ENCODE results near the gene ANKIB1. TPM values are rescaled to one million over a fixed set of nuclear protein-coding genes. Genes with fewer than 3 reads are reported as not detected.
A peak's percentile ranks its signal among the peaks of the same experiment; 100 is the strongest.

ANKIB1 gene
- total and polyA plus RNA-seq, 9 of the 15 experiments (the other 6 are each of a cell fraction or from before 2014, with no cell fraction given): 5.9 to 25.2 (median 16.1) TPM

GRCh38 chr7:92245487-92246359 is at the start of gene ANKIB1, which contains the start of gene KRIT1 (continued):
- TF ChIP-seq, protein P1, sequence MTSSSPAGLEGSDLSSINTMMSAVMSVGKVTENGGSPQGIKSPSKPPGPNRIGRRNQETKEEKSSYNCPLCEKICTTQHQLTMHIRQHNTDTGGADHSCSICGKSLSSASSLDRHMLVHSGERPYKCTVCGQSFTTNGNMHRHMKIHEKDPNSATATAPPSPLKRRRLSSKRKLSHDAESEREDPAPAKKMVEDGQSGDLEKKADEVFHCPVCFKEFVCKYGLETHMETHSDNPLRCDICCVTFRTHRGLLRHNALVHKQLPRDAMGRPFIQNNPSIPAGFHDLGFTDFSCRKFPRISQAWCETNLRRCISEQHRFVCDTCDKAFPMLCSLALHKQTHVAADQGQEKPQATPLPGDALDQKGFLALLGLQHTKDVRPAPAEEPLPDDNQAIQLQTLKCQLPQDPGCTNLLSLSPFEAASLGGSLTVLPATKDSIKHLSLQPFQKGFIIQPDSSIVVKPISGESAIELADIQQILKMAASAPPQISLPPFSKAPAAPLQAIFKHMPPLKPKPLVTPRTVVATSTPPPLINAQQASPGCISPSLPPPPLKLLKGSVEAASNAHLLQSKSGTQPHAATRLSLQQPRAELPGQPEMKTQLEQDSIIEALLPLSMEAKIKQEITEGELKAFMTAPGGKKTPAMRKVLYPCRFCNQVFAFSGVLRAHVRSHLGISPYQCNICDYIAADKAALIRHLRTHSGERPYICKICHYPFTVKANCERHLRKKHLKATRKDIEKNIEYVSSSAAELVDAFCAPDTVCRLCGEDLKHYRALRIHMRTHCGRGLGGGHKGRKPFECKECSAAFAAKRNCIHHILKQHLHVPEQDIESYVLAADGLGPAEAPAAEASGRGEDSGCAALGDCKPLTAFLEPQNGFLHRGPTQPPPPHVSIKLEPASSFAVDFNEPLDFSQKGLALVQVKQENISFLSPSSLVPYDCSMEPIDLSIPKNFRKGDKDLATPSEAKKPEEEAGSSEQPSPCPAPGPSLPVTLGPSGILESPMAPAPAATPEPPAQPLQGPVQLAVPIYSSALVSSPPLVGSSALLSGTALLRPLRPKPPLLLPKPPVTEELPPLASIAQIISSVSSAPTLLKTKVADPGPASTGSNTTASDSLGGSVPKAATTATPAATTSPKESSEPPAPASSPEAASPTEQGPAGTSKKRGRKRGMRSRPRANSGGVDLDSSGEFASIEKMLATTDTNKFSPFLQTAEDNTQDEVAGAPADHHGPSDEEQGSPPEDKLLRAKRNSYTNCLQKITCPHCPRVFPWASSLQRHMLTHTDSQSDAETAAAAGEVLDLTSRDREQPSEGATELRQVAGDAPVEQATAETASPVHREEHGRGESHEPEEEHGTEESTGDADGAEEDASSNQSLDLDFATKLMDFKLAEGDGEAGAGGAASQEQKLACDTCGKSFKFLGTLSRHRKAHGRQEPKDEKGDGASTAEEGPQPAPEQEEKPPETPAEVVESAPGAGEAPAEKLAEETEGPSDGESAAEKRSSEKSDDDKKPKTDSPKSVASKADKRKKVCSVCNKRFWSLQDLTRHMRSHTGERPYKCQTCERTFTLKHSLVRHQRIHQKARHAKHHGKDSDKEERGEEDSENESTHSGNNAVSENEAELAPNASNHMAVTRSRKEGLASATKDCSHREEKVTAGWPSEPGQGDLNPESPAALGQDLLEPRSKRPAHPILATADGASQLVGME (CRISPR knock-in tag; IDR thresholded peaks at IDR 0.05): no peak
- TF ChIP-seq RNF2 (IDR thresholded peaks at IDR 0.05): 0 out of 2 replicates have a peak, but pooled peaks have one; percentile 19
- TF ChIP-seq, protein P2, sequence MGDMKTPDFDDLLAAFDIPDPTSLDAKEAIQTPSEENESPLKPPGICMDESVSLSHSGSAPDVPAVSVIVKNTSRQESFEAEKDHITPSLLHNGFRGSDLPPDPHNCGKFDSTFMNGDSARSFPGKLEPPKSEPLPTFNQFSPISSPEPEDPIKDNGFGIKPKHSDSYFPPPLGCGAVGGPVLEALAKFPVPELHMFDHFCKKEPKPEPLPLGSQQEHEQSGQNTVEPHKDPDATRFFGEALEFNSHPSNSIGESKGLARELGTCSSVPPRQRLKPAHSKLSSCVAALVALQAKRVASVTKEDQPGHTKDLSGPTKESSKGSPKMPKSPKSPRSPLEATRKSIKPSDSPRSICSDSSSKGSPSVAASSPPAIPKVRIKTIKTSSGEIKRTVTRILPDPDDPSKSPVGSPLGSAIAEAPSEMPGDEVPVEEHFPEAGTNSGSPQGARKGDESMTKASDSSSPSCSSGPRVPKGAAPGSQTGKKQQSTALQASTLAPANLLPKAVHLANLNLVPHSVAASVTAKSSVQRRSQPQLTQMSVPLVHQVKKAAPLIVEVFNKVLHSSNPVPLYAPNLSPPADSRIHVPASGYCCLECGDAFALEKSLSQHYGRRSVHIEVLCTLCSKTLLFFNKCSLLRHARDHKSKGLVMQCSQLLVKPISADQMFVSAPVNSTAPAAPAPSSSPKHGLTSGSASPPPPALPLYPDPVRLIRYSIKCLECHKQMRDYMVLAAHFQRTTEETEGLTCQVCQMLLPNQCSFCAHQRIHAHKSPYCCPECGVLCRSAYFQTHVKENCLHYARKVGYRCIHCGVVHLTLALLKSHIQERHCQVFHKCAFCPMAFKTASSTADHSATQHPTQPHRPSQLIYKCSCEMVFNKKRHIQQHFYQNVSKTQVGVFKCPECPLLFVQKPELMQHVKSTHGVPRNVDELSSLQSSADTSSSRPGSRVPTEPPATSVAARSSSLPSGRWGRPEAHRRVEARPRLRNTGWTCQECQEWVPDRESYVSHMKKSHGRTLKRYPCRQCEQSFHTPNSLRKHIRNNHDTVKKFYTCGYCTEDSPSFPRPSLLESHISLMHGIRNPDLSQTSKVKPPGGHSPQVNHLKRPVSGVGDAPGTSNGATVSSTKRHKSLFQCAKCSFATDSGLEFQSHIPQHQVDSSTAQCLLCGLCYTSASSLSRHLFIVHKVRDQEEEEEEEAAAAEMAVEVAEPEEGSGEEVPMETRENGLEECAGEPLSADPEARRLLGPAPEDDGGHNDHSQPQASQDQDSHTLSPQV (IDR thresholded peaks at IDR 0.05): peak; percentile 70; the same call in 1 of the 2 replicates
- TF ChIP-seq C11orf30 (IDR thresholded peaks at IDR 0.05; ENCODE audit: low read depth): peak; percentile 90
- TF ChIP-seq ZKSCAN1 (IDR thresholded peaks at IDR 0.05; ENCODE audit: low read depth, low read length): no peak; the same call in 1 of the 2 replicates
- no peak for TF ChIP-seq PTRF (tag; IDR thresholded peaks at IDR 0.05)
- peak; percentile 73 for TF ChIP-seq NCOA1 (IDR thresholded peaks at IDR 0.05; ENCODE audit: low read depth)
- 0 out of 4 replicates have a peak, but pooled peaks of 1 of the 2 experiments have one; percentile 26 for TF ChIP-seq NONO (IDR thresholded peaks at IDR 0.05; ENCODE audit: low read depth in 2 of 2, low read length in 1 of 2)
- TF ChIP-seq, protein P3, sequence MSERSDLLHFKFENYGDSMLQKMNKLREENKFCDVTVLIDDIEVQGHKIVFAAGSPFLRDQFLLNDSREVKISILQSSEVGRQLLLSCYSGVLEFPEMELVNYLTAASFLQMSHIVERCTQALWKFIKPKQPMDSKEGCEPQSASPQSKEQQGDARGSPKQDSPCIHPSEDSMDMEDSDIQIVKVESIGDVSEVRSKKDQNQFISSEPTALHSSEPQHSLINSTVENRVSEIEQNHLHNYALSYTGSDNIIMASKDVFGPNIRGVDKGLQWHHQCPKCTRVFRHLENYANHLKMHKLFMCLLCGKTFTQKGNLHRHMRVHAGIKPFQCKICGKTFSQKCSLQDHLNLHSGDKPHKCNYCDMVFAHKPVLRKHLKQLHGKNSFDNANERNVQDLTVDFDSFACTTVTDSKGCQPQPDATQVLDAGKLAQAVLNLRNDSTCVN (CRISPR knock-in tag; IDR thresholded peaks at IDR 0.05): peak; percentile 51; the same call in 1 of the 2 replicates
- TF ChIP-seq, protein P4, sequence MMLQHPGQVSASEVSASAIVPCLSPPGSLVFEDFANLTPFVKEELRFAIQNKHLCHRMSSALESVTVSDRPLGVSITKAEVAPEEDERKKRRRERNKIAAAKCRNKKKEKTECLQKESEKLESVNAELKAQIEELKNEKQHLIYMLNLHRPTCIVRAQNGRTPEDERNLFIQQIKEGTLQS (IDR thresholded peaks at IDR 0.05): peak; percentile 34; the same call in 1 of the 2 replicates
- TF ChIP-seq, protein P4 (CRISPR knock-in tag; conservative IDR thresholded peaks at IDR 0.05): no peak
- TF ChIP-seq OTX1 (CRISPR knock-in tag; IDR thresholded peaks at IDR 0.05): 0 out of 2 replicates have a peak, but pooled peaks have one; percentile 66
- peak; percentile 28; the same call in 1 of the 2 replicates for TF ChIP-seq FOSL1 (tag; conservative IDR thresholded peaks at IDR 0.05)
- no peak for TF ChIP-seq ZNF174 (CRISPR knock-in tag; IDR thresholded peaks at IDR 0.05)
- peak; percentile 90 for TF ChIP-seq HLTF (IDR thresholded peaks at IDR 0.05)

All from K562 (cell line).